Measurements from ENCODE around the gene TRIO.

The TRIO gene

DNA sequence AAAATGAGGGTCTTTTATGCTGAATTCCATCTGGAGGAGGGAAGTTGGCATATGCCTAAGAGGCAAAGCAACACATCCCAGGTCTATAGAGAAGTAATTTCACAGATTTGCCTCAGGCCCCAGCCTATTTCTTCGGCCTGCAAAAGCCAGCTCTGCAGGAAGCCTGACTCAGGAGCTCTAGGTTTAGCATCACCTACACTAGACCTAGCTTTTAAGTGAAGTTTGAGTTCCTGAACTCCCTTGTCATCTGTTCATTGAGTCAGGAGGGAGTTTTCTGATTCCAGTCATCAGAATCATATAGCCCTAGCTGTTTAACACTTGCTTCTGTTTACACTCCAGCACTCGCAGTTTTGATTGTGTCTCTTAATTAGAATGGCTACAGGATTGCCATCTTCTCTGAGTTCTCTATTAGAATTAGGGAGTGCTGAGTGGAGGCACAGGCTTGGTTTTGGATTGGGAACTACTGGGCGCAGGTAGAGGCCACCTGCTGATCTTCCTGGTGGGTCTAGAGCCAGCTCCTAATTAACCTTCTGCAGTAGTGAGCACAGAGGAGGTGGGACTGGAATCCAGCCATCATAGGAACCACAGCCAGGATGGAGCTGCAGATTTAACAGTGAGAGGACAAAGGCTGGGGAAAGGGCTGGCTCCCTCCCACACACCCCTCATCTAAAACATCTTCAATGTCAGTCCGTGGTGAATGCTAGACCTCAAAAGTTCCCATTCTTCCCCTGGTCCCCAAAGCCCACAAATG lies 179.5 kb downstream of the TRIO start:
- no peak for DNase-seq (ENCODE audit: low read depth in 1 of 2, low spot score in 1 of 2)

DNA sequence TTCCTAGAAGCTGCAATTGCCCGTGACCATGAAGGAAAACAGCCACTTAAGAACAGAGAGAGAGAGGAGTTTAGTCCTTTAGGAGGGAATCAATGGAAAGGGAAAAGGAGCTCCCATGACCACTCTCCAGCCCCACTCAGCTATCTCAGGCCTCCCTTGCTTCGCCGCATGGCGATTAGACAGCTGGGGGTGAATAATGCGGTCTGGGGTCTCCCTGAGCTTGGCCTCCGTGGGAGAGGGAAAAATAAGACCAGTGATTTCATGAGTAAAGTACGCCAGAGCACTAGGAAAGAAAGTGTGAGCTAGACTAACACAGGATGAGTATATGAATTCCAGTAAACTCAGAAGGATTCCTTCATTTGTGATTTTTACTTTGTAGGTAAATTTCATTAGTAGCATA lies 180.3 kb downstream of the TRIO start:
- DNase-seq (ENCODE audit: low read depth in 1 of 2, low spot score in 1 of 2) = no peak

GRCh38 chr5:14325369-14325768 lies 182.2 kb downstream of the TRIO start:
- no peak for DNase-seq (ENCODE audit: low read depth in 1 of 2, low spot score in 1 of 2)

DNA sequence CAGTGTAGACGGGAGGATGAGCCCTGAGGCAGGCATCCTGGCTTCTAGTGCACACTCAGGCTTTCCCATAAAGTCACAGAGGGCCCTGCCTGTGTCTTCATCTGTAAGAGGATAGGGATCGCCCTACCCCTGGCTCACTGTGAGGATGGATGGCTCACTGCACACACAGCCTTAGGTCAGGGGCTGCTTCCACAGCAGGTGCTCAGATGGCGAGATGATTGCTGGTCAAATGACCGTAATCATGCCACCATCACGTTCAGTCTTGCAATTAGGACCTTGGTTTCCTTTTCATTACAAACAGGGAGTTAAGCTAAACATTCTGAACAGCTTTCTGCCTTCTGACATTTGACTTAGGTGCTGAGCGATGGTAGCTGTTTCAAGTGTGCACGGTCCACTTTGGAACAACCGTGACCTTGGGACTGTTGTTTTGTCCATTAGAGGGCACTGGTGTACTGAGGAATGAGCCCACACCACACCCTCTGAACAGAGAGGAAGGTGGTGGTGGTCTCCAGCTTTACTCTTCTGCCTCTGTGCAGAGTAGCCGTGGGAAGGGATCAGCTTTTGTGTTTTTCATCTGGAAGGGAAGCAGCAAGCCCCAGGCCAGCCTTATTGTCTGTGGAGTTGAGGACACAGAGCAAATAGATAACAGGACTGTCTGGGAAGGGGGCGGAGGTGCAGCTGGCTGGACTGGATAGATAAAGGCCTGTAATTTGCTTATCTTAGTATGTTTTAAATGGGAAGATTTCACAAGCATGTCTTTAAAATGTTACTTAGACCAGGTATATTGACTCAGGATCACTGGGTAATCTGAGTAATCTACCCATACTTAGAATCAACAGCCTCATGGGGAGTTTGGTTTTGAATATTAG lies 183.1 kb downstream of the TRIO start:
- no peak for DNase-seq (ENCODE audit: low read depth in 1 of 2, low spot score in 1 of 2)

DNA sequence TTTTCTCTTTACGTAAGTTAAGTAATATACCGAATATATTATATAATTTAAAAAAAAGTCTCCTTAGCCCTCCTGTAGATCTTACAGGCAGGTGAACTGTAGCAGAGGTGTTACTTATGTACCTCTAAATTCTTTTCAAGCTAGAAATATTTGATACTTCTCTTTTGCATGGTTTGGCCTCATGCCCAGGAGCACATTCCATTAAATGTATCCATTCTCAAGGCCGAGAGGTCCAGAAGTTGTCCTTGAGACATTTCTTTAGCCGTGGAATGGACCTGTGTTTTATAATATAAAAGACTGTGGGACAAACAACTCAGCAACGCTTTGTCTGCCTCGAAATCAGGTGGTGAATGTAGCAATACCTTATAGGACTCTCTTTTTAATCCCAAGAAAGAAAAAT lies 184.5 kb downstream of the TRIO start:
- DNase-seq (ENCODE audit: low read depth in 1 of 2, low spot score in 1 of 2) = no peak

DNA sequence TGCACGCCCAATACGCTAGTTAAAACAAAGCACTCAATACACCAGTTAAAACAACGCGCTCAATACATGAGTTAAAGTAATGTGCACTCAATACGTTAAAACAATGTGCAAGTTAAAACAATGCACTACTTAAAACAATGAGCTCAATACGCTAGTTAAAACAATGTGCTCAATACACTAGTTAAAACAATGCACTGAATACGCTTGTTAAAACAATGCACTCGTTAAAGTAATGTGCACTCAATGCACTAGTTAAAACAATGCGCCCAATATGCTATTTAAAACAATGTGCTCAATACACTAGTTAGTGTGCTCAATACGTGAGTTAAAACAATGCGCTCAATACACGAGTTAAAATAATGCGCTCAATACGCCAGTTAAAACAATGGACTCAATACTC lies 185.0 kb downstream of the TRIO start:
- DNase-seq (ENCODE audit: low read depth in 1 of 2, low spot score in 1 of 2) = no peak

- DNase-seq (ENCODE audit: low read depth in 1 of 2, low spot score in 1 of 2) = no peak
These were observed 187.1 kb downstream of the TRIO start for GRCh38 chr5:14330291-14330690.

- DNase-seq (ENCODE audit: low read depth in 1 of 2, low spot score in 1 of 2) = no peak
These were observed 187.7 kb downstream of the TRIO start for GRCh38 chr5:14330729-14331385.

- DNase-seq (ENCODE audit: low read depth in 1 of 2, low spot score in 1 of 2) = no peak
These were observed 188.2 kb downstream of the TRIO start for GRCh38 chr5:14331386-14331781.

DNA sequence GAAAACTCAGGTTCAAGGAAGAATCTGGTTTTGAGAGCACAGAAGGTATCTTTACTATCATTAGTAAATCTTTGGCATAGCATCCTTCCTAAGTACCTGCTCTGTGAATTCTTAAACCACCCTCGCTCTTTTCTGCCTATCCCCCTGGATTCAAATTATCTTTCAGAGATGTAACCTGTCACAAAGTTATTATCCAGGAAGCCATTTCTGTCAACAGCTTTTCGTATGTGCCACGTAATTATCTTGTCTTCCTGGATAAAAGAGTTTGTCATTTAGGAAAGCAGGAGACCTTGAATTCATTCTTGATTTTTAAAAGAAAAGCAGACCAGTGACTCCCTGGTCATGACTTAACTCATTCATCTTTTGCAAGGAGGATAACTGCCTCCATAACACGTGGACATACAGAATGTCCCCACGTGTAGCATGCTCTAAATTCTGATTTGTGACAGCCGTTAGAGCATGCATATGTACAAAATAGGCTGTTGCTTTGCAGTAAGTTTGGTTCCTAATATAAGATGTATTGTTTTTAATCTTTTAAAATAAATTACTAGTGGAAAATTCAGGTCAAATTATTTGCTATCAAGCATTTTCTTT lies 189.0 kb downstream of the TRIO start:
- no peak for DNase-seq (ENCODE audit: low read depth in 1 of 2, low spot score in 1 of 2)

DNA sequence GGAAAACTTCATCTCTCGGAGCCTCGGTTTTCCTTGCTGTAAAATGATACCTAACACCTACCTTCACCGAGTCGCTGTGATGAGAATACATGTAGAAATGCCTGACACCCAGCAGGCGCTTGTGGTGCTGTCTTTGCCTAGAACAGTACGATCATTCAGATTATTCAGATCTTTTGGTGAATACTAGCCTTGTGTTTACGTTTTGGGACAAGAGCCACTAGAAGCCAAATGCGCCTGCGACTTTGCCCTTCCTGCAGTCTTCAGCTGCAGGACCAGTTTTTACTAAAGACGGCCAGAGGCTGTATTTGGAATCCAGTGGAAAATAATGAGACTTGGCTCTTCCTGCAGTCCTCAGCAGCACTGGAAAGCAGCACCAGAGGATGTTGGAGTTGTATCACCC lies 189.6 kb downstream of the TRIO start:
- no peak for DNase-seq (ENCODE audit: low read depth in 1 of 2, low spot score in 1 of 2)

GRCh38 chr5:14337593-14337992 lies 194.5 kb downstream of the TRIO start:
- DNase-seq (ENCODE audit: low read depth in 1 of 2, low spot score in 1 of 2) = no peak

DNA sequence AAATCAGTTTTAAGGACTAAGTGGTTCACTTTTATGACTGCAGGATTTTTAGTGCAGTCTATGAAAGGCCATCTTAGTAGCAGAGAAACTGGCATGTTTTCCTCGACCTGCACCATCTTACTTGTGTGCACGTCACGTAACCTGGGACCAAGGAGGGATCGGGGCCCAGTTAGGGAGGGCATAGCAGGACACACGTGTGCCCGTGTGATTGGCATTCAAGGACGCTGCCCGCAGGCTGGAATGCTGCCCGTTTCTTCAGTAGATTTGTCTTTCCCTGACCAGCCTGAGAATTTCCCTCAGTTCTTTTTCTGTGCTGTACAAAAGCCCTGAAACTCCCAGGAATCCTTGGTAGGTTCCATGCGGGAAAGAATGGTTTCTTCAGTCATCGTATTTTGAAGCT lies 196.3 kb downstream of the TRIO start:
- DNase-seq (ENCODE audit: low read depth in 1 of 2, low spot score in 1 of 2) = no peak

DNA sequence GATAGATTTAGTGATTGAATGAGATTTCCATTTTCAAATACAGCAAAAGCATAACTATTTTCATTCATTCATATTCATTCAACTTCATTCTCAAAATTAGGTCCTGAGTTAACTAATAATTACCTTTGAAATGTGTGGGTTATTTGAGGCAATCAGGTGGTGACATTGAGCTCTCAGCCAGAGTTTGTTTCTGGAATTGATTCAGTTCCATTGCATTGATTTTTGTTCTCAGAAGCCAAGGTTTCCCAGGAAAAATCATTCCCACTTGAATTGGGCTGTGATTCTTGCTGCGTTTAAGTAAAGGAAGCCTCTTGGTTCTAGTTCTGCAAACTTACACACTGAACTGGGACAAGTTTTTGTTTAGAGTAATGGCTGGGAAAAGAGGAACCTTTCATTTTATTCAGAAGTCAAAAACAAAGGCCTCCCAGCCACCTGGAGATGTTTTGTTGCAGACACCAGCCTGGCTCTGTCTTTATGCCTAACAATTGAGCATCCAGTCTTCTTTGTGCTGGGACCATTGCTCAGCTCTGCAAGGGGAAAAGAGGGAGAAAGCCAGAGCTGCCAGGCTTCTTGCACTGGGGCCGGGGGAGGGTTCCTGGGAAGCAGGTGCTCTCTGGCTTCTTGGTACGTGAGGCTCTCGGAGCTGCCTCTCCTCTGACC lies 198.6 kb downstream of the TRIO start:
- no peak for DNase-seq (ENCODE audit: low read depth in 1 of 2, low spot score in 1 of 2)

DNA sequence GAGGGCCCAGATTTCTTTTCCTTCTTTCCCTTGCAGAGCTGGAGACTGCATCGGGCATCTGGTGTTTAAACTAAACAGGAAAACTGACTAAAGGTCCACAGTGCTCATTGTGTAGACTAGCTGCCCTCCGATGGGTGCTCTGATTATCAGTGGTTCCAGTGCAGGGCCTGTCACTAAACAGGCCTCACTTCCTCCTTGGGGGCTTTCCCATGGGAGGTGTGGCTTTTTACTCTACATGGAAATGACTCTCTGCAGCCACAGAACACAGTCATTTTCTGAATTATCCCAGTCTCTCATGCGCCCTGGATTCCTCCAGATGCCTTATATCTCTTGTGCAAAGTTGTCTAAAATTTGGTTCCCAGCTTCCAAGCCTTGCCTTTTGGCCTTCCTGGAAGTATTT lies 199.2 kb downstream of the TRIO start:
- DNase-seq (ENCODE audit: low read depth in 1 of 2, low spot score in 1 of 2) = no peak

GRCh38 chr5:14343376-14343775 lies 200.2 kb downstream of the TRIO start:
- DNase-seq (ENCODE audit: low read depth in 1 of 2, low spot score in 1 of 2) = no peak

DNA sequence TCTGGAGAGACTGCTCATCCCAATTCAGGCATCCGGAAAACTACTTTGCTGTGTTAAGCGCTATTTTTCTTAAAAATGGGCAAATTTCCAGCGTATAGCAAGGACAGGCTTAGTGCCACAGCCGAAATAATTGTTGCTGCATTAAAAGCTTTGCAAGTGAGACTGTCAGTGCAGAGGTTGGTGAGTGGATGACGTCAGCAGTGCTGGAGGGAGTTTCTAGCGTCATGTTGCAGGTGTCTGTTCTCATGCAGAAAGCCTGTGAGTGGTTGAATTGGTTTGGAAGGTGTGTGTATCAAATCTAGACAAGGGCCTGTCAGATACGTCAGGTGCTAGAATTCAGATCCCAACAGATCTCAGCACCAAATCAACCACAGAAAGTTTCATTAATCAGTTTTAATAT lies 204.4 kb downstream of the TRIO start:
- DNase-seq (ENCODE audit: low read depth in 1 of 2, low spot score in 1 of 2) = no peak

- DNase-seq (ENCODE audit: low read depth in 1 of 2, low spot score in 1 of 2) = no peak
These were observed 205.0 kb downstream of the TRIO start for GRCh38 chr5:14348142-14348541.

- no peak for DNase-seq (ENCODE audit: low read depth in 1 of 2, low spot score in 1 of 2)
These were observed 205.9 kb downstream of the TRIO start for GRCh38 chr5:14349029-14349428.

DNA sequence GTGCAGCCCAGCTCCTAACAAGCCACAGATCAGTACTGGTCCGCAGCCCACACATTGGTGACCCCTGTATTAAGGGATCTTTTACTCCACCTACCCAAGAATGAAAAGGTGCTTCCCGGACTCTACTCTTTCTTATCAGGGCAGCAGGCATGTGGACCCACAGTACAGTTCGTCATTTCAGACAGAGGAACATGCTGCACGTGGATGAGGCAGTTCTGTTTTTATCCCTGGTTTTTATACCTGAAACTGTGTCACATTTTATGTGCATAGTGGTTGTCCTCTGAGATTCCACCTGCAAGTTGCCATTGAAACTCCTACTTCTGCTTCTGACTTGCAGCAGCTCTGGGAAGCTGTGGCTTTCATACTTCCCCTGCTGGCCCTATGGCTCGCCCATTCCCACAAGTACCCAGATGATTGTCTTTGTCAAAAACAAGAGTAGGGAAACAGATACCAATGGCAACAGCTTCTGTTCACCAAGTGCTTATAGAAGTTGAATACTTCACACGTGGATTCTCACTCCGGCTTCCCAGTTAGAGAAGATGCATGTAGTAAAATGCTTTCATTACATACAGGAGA lies 208.0 kb downstream of the TRIO start:
- DNase-seq (ENCODE audit: low read depth in 1 of 2, low spot score in 1 of 2) = no peak
